Testis (tissue), 2 donors: ENCODE data around the gene ZNF274.

Experiments
- POLR2A ChIP-seq: fragments of 450-650 bp; IDR thresholded peaks from one replicate; pipeline ENCODE4 v1.6.1; 2017; ENCODE audit warnings: antibody characterized with exemption, mild to moderate bottlenecking, moderate library complexity
- TF ChIP-seq, protein P1 (sequence below), 3 experiments: fragments of 450-650 bp in 2 of 3; fragments of 200-600 bp in 1 of 3; sonication (generic) in 1 of 3; IDR thresholded peaks; one replicate each; pipeline ENCODE4 v1.5.1; 2016 to 2019; ENCODE audit warnings: antibody characterized with exemption in 3 of 3, mild to moderate bottlenecking in 2 of 3, moderate library complexity in 1 of 3

DNA sequence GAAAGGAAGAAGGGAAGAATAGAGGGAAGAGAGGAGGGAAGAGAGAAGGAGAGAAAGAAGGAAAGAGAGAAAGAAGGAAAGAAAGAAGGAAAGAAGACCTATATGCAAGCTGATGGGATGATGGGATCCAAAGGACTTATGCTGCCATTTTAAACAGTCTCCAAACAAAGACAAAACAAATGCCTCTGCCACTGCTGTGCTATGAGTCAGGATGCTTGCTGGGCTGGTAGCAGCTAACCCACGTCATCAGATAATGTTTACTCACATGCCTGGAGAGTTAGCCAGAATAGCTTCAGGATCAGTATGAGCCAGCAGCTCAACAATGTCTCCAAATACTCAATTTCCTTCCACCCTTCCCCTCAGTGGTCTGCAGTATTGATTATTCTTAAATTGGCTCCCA, 12.0 kb upstream of the ZNF274 start:
- TF ChIP-seq, protein P1, sequence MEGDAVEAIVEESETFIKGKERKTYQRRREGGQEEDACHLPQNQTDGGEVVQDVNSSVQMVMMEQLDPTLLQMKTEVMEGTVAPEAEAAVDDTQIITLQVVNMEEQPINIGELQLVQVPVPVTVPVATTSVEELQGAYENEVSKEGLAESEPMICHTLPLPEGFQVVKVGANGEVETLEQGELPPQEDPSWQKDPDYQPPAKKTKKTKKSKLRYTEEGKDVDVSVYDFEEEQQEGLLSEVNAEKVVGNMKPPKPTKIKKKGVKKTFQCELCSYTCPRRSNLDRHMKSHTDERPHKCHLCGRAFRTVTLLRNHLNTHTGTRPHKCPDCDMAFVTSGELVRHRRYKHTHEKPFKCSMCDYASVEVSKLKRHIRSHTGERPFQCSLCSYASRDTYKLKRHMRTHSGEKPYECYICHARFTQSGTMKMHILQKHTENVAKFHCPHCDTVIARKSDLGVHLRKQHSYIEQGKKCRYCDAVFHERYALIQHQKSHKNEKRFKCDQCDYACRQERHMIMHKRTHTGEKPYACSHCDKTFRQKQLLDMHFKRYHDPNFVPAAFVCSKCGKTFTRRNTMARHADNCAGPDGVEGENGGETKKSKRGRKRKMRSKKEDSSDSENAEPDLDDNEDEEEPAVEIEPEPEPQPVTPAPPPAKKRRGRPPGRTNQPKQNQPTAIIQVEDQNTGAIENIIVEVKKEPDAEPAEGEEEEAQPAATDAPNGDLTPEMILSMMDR (IDR thresholded peaks at IDR 0.05) = no peak
- no peak for TF ChIP-seq POLR2A
